Parathyroid adenoma (tissue), 2 donors: ENCODE measurements around the gene TSPAN12.
A peak's percentile ranks its signal among the peaks of the same experiment; 100 is the strongest.

Experiments
- H2AFZ ChIP-seq: fragments of 300-600 bp; sonication (generic); one replicate; pipeline ENCODE4 v1.7.0; 2017; ENCODE audit warnings: antibody characterized with exemption, mild to moderate bottlenecking
- H3K27ac ChIP-seq: fragments of 300-600 bp; sonication (generic); one replicate; pipeline ENCODE4 v1.7.0; 2017
- H3K27me3 ChIP-seq: fragments of 300-600 bp; sonication (generic); one replicate; pipeline ENCODE4 v1.7.0; 2017; ENCODE audit warnings: low read length; ENCODE audit not compliant: control insufficient read depth, insufficient read depth
- H3K36me3 ChIP-seq: fragments of 300-600 bp; sonication (generic); one replicate; pipeline ENCODE4 v1.7.0; 2017; ENCODE audit warnings: low read length; ENCODE audit not compliant: control insufficient read depth, insufficient read depth
- H3K4me1 ChIP-seq: fragments of 300-600 bp; sonication (generic); one replicate; pipeline ENCODE4 v1.7.0; 2017; ENCODE audit warnings: control low read depth
- H3K4me2 ChIP-seq: fragments of 300-600 bp; sonication (generic); one replicate; pipeline ENCODE4 v1.7.0; 2017; ENCODE audit warnings: low read length
- H3K4me3 ChIP-seq: fragments of 300-600 bp; sonication (generic); one replicate; pipeline ENCODE4 v1.7.0; 2017; ENCODE audit warnings: low read depth, low read length
- H3K79me2 ChIP-seq: fragments of 300-600 bp; sonication (generic); one replicate; pipeline ENCODE4 v1.7.0; 2017; ENCODE audit warnings: control low read depth
- H3K9ac ChIP-seq: fragments of 300-600 bp; sonication (generic); one replicate; pipeline ENCODE4 v1.7.0; 2017; ENCODE audit warnings: mild to moderate bottlenecking
- H3K9me3 ChIP-seq: fragments of 300-600 bp; sonication (generic); one replicate; pipeline ENCODE4 v1.7.0; 2017; ENCODE audit warnings: low read length; ENCODE audit not compliant: control insufficient read depth
- CTCF ChIP-seq: fragments of 300-600 bp; sonication (generic); IDR thresholded peaks from one replicate; pipeline ENCODE4 v1.7.0; 2017; ENCODE audit warnings: antibody characterized with exemption, mild to moderate bottlenecking
- donor health status: primary hyperparathyroidism.

TSPAN12 gene

GRCh38 chr7:120876922-120877321, 19.0 kb upstream of the TSPAN12 start:
- no peaks in the 10 kb centered on the region for H3K9me3 ChIP-seq
- H3K79me2 ChIP-seq = no peaks in the 10 kb centered on the region
- no peak for TF ChIP-seq CTCF
- H3K27ac ChIP-seq = no peak overlapping the region
- H3K4me1 ChIP-seq = peaks cover 2% of the 10 kb centered on the region
- H2AFZ ChIP-seq = no peak overlapping the region
- no peaks in the 10 kb centered on the region for H3K27me3 ChIP-seq
- no peak overlapping the region for H3K4me3 ChIP-seq
- H3K36me3 ChIP-seq = no peaks in the 10 kb centered on the region
- H3K9ac ChIP-seq = no peak overlapping the region
- H3K4me2 ChIP-seq = peak overlapping the region; percentile 29

GRCh38 chr7:120874722-120875121, 16.8 kb upstream of the TSPAN12 start:
- no peak for TF ChIP-seq CTCF

GRCh38 chr7:120874016-120874415, 16.1 kb upstream of the TSPAN12 start:
- no peaks in the 10 kb centered on the region for H3K79me2 ChIP-seq
- H3K4me1 ChIP-seq = peaks cover 2% of the 10 kb centered on the region
- no peak overlapping the region for H3K4me3 ChIP-seq
- TF ChIP-seq CTCF = no peak
- no peaks in the 10 kb centered on the region for H3K9me3 ChIP-seq
- H3K27me3 ChIP-seq = no peaks in the 10 kb centered on the region
- H2AFZ ChIP-seq = no peak overlapping the region
- no peak overlapping the region for H3K27ac ChIP-seq
- H3K9ac ChIP-seq = no peak overlapping the region
- no peaks in the 10 kb centered on the region for H3K36me3 ChIP-seq
- H3K4me2 ChIP-seq = no peak overlapping the region

More at GRCh38 chr7:120874722-120875121, 16.8 kb upstream of the TSPAN12 start:
- Histone ChIP-seq H3K79me2 (no peaks in the 10 kb centered on the region), H3K4me3 (no peak overlapping the region), H3K27me3 (no peaks in the 10 kb centered on the region), H3K9me3 (no peaks in the 10 kb centered on the region), H3K9ac (no peak overlapping the region), H3K4me1 (peaks cover 2% of the 10 kb centered on the region), H3K4me2 (no peak overlapping the region), H3K27ac (no peak overlapping the region), H2AFZ (no peak overlapping the region), H3K36me3 (no peaks in the 10 kb centered on the region)

- TF ChIP-seq CTCF = no peak
- no peak overlapping the region for H3K9ac ChIP-seq
- H2AFZ ChIP-seq = no peak overlapping the region
Observed at GRCh38 chr7:120873401-120873800, 15.5 kb upstream of the TSPAN12 start.

GRCh38 chr7:120869700-120870099, 11.8 kb upstream of the TSPAN12 start:
- H3K36me3 ChIP-seq = no peaks in the 10 kb centered on the region
- H3K27ac ChIP-seq = no peak overlapping the region
- no peaks in the 10 kb centered on the region for H3K79me2 ChIP-seq
- no peak overlapping the region for H2AFZ ChIP-seq
- no peak for TF ChIP-seq CTCF
- H3K27me3 ChIP-seq = no peaks in the 10 kb centered on the region
- H3K4me1 ChIP-seq = peaks cover 2% of the 10 kb centered on the region
- H3K4me3 ChIP-seq = no peak overlapping the region
- no peak overlapping the region for H3K4me2 ChIP-seq
- no peak overlapping the region for H3K9ac ChIP-seq
- no peaks in the 10 kb centered on the region for H3K9me3 ChIP-seq

More at GRCh38 chr7:120873401-120873800, 15.5 kb upstream of the TSPAN12 start:
- H3K9me3 ChIP-seq = no peaks in the 10 kb centered on the region
- no peak overlapping the region for H3K27ac ChIP-seq
- H3K79me2 ChIP-seq = no peaks in the 10 kb centered on the region
- H3K27me3 ChIP-seq = no peaks in the 10 kb centered on the region
- no peak overlapping the region for H3K4me3 ChIP-seq
- H3K36me3 ChIP-seq = no peaks in the 10 kb centered on the region
- H3K4me2 ChIP-seq = no peak overlapping the region
- peaks cover 2% of the 10 kb centered on the region for H3K4me1 ChIP-seq
